SK-N-SH treated with all-trans-retinoic acid at 6 μM for 48 hours (cell line): ENCODE results near the gene GPR153.

ENCODE experiments used
- ATAC-seq: fragments of 200-7000 bp; cut with Tn5 transposase; 3 replicates; pipeline ENCODE4 v1.9.1; 2020; ENCODE audit warnings: mild to moderate bottlenecking, moderate library complexity
- ARNTL ChIP-seq: fragments of 450-650 bp; formaldehyde crosslinking; IDR thresholded peaks from 2 replicates; pipeline ENCODE4 v1.5.0; 2020; ENCODE audit warnings: low read depth, mild to moderate bottlenecking, moderate library complexity, borderline replicate concordance
- BACH2 ChIP-seq: fragments of 250-450 bp; sonication (Bioruptor Pico); IDR thresholded peaks from 2 replicates; pipeline ENCODE4 v1.9.0; 2021; ENCODE audit warnings: mild to moderate bottlenecking, borderline replicate concordance
- CSDC2 ChIP-seq: fragments of 250-450 bp; sonication (Bioruptor Pico); IDR thresholded peaks from 2 replicates; pipeline ENCODE4 v1.5.0; 2020; ENCODE audit warnings: mild to moderate bottlenecking, moderate library complexity
- ESRRG ChIP-seq: fragments of 250-450 bp; sonication (Bioruptor Pico); IDR thresholded peaks from 2 replicates; pipeline ENCODE4 v1.6.1; 2021; ENCODE audit warnings: mild to moderate bottlenecking
- GLIS3 ChIP-seq: fragments of 250-450 bp; sonication (Bioruptor Pico); IDR thresholded peaks from 2 replicates; pipeline ENCODE4 v1.5.0; 2020; ENCODE audit warnings: mild to moderate bottlenecking, moderate library complexity
- ISL1 ChIP-seq: fragments of 250-450 bp; sonication (Bioruptor Pico); IDR thresholded peaks from 2 replicates; pipeline ENCODE4 v2.1.2; 2022; ENCODE audit warnings: mild to moderate bottlenecking, moderate library complexity
- OSR1 ChIP-seq: fragments of 250-450 bp; sonication (Bioruptor Pico); IDR thresholded peaks from 2 replicates; pipeline ENCODE4 v1.8.0; 2022; ENCODE audit warnings: moderate library complexity, mild to moderate bottlenecking, inconsistent platforms
- PPARA ChIP-seq: fragments of 250-450 bp; sonication (Bioruptor Pico); IDR thresholded peaks from 2 replicates; pipeline ENCODE4 v1.5.0; 2020; ENCODE audit warnings: mild to moderate bottlenecking, borderline replicate concordance
- RARB ChIP-seq: fragments of 250-450 bp; sonication (Bioruptor Pico); IDR thresholded peaks from 2 replicates; pipeline ENCODE4 v1.8.0; 2021; ENCODE audit warnings: mild to moderate bottlenecking, moderate library complexity
- SNAI2 ChIP-seq: fragments of 250-450 bp; sonication (Bioruptor Pico); IDR thresholded peaks from 2 replicates; pipeline ENCODE4 v1.5.0; 2020; ENCODE audit warnings: mild to moderate bottlenecking, moderate library complexity
- TCF4 ChIP-seq: fragments of 250-450 bp; sonication (Bioruptor Pico); IDR thresholded peaks from 2 replicates; pipeline ENCODE4 v1.8.0; 2021; ENCODE audit warnings: mild to moderate bottlenecking, moderate library complexity, borderline replicate concordance
- TOX ChIP-seq: fragments of 250-450 bp; sonication (Bioruptor Pico); IDR thresholded peaks from 2 replicates; pipeline ENCODE4 v1.8.0; 2021; ENCODE audit warnings: mild to moderate bottlenecking, moderate library complexity, borderline replicate concordance
- ZC3H10 ChIP-seq: fragments of 250-450 bp; sonication (Bioruptor Pico); IDR thresholded peaks from 2 replicates; pipeline ENCODE4 v1.5.1; 2021; ENCODE audit warnings: mild to moderate bottlenecking, moderate library complexity
- ZFP3 ChIP-seq: fragments of 250-450 bp; sonication (Bioruptor Pico); IDR thresholded peaks from 2 replicates; pipeline ENCODE4 v1.5.0; 2020; ENCODE audit warnings: mild to moderate bottlenecking, moderate library complexity
- ZFP30 ChIP-seq: fragments of 450-650 bp; formaldehyde crosslinking; IDR thresholded peaks from 2 replicates; pipeline ENCODE4 v1.5.0; 2022; ENCODE audit warnings: mild to moderate bottlenecking, moderate library complexity
- ZNF565 ChIP-seq: fragments of 450-650 bp; formaldehyde crosslinking; conservative IDR thresholded peaks from 2 replicates; pipeline ENCODE4 v1.5.0; 2020; ENCODE audit warnings: low read depth, mild to moderate bottlenecking, moderate library complexity
- ZNF70 ChIP-seq: fragments of 450-650 bp; formaldehyde crosslinking; IDR thresholded peaks from 2 replicates; pipeline ENCODE4 v1.5.0; 2020; ENCODE audit warnings: mild to moderate bottlenecking, moderate library complexity
- ZNF8 ChIP-seq: fragments of 450-650 bp; formaldehyde crosslinking; IDR thresholded peaks from 2 replicates; pipeline ENCODE4 v1.5.0; 2020; ENCODE audit warnings: mild to moderate bottlenecking, moderate library complexity
- TF ChIP-seq, protein P1 (sequence below): fragments of 250-450 bp; sonication (Bioruptor Pico); IDR thresholded peaks from 2 replicates; pipeline ENCODE4 v1.5.1; 2021; ENCODE audit warnings: mild to moderate bottlenecking, moderate library complexity
- TF ChIP-seq, protein P2 (sequence below): fragments of 250-450 bp; sonication (Bioruptor Pico); IDR thresholded peaks from 2 replicates; pipeline ENCODE4 v1.5.1; 2020; ENCODE audit warnings: low read depth, mild to moderate bottlenecking, moderate library complexity
- TF ChIP-seq, protein P3 (sequence below): fragments of 250-450 bp; sonication (Bioruptor Pico); IDR thresholded peaks from 2 replicates; pipeline ENCODE4 v1.5.0; 2020; ENCODE audit warnings: mild to moderate bottlenecking, moderate library complexity
- TF ChIP-seq, protein P4 (sequence below): fragments of 250-450 bp; sonication (Bioruptor Pico); IDR thresholded peaks from 2 replicates; pipeline ENCODE4 v1.8.0; 2021; ENCODE audit warnings: low read depth, mild to moderate bottlenecking, moderate library complexity, borderline replicate concordance
- TF ChIP-seq, protein P5 (sequence below): fragments of 250-450 bp; sonication (Bioruptor Pico); IDR thresholded peaks from 2 replicates; pipeline ENCODE4 v1.8.0; 2020; ENCODE audit warnings: mild to moderate bottlenecking, moderate library complexity, borderline replicate concordance

The GPR153 gene

DNA sequence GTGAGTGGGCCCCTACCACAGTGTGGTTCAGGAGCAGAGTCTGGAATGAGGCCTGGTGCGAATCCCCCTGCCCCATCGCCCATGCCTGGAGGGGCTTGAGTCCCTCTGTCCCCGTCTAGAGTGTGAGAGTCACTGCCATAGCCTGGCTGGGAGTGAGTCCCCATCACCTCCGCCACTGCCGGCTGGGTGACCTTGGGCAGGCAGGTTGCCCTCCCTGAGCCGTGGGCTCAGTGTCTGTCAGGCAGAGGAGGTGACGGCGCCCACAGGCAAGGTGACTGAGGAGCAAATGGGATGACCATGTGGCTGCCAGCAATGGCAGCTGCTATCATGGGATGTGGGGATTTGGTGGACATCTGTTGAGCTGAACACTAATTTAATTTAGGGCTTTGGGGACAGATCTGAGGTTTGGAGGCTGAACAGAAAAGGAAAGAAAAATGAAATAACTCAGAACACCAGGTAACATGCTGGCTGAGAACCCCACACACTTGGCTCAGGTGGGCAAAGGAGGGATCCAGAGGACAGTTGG, 38.1 kb upstream of the GPR153 start:
- TF ChIP-seq ARNTL (no peak), TCF4 (CRISPR knock-in tag) (peak; percentile 43; the same call in 1 of the 2 replicates)
- TF ChIP-seq, protein P1, sequence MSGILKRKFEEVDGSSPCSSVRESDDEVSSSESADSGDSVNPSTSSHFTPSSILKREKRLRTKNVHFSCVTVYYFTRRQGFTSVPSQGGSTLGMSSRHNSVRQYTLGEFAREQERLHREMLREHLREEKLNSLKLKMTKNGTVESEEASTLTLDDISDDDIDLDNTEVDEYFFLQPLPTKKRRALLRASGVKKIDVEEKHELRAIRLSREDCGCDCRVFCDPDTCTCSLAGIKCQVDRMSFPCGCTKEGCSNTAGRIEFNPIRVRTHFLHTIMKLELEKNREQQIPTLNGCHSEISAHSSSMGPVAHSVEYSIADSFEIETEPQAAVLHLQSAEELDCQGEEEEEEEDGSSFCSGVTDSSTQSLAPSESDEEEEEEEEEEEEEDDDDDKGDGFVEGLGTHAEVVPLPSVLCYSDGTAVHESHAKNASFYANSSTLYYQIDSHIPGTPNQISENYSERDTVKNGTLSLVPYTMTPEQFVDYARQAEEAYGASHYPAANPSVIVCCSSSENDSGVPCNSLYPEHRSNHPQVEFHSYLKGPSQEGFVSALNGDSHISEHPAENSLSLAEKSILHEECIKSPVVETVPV (CRISPR knock-in tag): no peak
- no peak for ATAC-seq

DNA sequence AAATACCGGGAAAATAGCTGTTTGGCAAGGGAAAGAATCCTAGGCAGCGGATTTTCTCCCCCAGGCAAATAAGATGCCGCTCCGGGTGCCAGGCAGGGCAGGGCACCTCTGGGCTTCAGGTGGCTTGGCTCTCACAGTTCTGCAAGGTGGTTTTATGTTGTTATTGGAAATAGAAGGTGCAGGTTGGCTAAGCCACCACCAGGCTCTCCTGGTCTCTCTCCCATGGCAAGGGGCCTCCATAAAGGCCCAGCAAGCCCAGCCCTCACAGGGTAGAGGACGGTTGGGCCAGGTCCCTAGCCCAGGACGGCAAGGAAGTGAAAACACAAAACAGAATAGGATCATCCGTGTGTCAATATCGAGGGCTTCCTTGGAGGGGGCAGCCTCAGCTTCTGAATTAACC, 37.6 kb upstream of the GPR153 start:
- TF ChIP-seq BACH2 (CRISPR knock-in tag) (no peak), GLIS3 (CRISPR knock-in tag) (no peak), ARNTL (no peak), ZC3H10 (CRISPR knock-in tag) (no peak), ZNF8 (CRISPR knock-in tag) (no peak), PPARA (CRISPR knock-in tag) (no peak), ESRRG (CRISPR knock-in tag) (no peak), ZNF565 (CRISPR knock-in tag) (no peak), SNAI2 (CRISPR knock-in tag) (no peak), ZFP3 (CRISPR knock-in tag) (no peak), TOX (no peak), ZNF70 (no peak), ISL1 (CRISPR knock-in tag) (no peak), RARB (CRISPR knock-in tag) (no peak), ZFP30 (no peak), OSR1 (CRISPR knock-in tag) (no peak)
- TF ChIP-seq, protein P2, sequence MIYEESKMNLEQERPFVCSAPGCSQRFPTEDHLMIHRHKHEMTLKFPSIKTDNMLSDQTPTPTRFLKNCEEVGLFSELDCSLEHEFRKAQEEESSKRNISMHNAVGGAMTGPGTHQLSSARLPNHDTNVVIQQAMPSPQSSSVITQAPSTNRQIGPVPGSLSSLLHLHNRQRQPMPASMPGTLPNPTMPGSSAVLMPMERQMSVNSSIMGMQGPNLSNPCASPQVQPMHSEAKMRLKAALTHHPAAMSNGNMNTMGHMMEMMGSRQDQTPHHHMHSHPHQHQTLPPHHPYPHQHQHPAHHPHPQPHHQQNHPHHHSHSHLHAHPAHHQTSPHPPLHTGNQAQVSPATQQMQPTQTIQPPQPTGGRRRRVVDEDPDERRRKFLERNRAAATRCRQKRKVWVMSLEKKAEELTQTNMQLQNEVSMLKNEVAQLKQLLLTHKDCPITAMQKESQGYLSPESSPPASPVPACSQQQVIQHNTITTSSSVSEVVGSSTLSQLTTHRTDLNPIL (CRISPR knock-in tag): no peak
- TF ChIP-seq, protein P3, sequence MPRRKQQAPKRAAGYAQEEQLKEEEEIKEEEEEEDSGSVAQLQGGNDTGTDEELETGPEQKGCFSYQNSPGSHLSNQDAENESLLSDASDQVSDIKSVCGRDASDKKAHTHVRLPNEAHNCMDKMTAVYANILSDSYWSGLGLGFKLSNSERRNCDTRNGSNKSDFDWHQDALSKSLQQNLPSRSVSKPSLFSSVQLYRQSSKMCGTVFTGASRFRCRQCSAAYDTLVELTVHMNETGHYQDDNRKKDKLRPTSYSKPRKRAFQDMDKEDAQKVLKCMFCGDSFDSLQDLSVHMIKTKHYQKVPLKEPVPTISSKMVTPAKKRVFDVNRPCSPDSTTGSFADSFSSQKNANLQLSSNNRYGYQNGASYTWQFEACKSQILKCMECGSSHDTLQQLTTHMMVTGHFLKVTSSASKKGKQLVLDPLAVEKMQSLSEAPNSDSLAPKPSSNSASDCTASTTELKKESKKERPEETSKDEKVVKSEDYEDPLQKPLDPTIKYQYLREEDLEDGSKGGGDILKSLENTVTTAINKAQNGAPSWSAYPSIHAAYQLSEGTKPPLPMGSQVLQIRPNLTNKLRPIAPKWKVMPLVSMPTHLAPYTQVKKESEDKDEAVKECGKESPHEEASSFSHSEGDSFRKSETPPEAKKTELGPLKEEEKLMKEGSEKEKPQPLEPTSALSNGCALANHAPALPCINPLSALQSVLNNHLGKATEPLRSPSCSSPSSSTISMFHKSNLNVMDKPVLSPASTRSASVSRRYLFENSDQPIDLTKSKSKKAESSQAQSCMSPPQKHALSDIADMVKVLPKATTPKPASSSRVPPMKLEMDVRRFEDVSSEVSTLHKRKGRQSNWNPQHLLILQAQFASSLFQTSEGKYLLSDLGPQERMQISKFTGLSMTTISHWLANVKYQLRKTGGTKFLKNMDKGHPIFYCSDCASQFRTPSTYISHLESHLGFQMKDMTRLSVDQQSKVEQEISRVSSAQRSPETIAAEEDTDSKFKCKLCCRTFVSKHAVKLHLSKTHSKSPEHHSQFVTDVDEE (CRISPR knock-in tag): no peak
- TF ChIP-seq, protein P4, sequence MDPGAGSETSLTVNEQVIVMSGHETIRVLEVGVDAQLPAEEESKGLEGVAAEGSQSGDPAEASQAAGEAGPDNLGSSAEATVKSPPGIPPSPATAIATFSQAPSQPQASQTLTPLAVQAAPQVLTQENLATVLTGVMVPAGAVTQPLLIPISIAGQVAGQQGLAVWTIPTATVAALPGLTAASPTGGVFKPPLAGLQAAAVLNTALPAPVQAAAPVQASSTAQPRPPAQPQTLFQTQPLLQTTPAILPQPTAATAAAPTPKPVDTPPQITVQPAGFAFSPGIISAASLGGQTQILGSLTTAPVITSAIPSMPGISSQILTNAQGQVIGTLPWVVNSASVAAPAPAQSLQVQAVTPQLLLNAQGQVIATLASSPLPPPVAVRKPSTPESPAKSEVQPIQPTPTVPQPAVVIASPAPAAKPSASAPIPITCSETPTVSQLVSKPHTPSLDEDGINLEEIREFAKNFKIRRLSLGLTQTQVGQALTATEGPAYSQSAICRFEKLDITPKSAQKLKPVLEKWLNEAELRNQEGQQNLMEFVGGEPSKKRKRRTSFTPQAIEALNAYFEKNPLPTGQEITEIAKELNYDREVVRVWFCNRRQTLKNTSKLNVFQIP: no peak
- no peak for ATAC-seq

DNA sequence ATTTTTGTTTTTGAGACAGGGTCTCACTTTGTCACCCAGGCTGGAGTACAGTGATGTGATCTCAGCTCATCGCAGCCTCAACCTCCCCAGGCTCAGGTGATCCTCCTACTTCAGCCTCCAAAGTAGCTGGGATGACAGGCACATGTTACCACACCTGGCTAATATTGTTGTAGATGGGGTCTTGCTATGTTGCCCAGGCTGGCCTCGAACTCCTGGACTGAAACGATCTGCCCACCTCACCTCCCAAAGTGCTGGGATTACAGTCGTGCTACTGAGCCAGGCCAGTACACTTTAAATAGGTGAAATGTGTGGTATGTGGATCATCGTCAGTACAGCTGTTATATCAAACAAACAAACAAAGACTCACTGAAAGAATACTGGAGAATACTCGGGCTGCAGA, 35.0 kb upstream of the GPR153 start:
- ATAC-seq: no peak
- TF ChIP-seq ZNF565 (CRISPR knock-in tag) (no peak), OSR1 (CRISPR knock-in tag) (no peak), GLIS3 (CRISPR knock-in tag) (no peak), CSDC2 (CRISPR knock-in tag) (no peak), TOX (no peak), RARB (CRISPR knock-in tag) (no peak), BACH2 (CRISPR knock-in tag) (no peak), SNAI2 (CRISPR knock-in tag) (no peak), ESRRG (CRISPR knock-in tag) (no peak), ZFP30 (no peak), ZFP3 (CRISPR knock-in tag) (no peak), ARNTL (no peak), PPARA (CRISPR knock-in tag) (no peak), TCF4 (CRISPR knock-in tag) (no peak), ZNF8 (CRISPR knock-in tag) (no peak), ZC3H10 (CRISPR knock-in tag) (no peak), ISL1 (CRISPR knock-in tag) (no peak)
- TF ChIP-seq, protein P5, sequence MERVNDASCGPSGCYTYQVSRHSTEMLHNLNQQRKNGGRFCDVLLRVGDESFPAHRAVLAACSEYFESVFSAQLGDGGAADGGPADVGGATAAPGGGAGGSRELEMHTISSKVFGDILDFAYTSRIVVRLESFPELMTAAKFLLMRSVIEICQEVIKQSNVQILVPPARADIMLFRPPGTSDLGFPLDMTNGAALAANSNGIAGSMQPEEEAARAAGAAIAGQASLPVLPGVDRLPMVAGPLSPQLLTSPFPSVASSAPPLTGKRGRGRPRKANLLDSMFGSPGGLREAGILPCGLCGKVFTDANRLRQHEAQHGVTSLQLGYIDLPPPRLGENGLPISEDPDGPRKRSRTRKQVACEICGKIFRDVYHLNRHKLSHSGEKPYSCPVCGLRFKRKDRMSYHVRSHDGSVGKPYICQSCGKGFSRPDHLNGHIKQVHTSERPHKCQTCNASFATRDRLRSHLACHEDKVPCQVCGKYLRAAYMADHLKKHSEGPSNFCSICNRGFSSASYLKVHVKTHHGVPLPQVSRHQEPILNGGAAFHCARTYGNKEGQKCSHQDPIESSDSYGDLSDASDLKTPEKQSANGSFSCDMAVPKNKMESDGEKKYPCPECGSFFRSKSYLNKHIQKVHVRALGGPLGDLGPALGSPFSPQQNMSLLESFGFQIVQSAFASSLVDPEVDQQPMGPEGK (CRISPR knock-in tag): no peak
- TF ChIP-seq, protein P4: no peak
- TF ChIP-seq, protein P1 (CRISPR knock-in tag): no peak
